DMS153 (cell line): ENCODE measurements around the gene SLC51A.
"Not testable (repeated sequence)": the region's sequence is repeated elsewhere in the genome, so short reads cannot be mapped to it uniquely, and the experiment has no call there.

Experiments used
- DNase-seq: peaks from one replicate; lab custom pipeline; 2025; lab: John Stamatoyannopoulos, UW

SLC51A gene

DNA sequence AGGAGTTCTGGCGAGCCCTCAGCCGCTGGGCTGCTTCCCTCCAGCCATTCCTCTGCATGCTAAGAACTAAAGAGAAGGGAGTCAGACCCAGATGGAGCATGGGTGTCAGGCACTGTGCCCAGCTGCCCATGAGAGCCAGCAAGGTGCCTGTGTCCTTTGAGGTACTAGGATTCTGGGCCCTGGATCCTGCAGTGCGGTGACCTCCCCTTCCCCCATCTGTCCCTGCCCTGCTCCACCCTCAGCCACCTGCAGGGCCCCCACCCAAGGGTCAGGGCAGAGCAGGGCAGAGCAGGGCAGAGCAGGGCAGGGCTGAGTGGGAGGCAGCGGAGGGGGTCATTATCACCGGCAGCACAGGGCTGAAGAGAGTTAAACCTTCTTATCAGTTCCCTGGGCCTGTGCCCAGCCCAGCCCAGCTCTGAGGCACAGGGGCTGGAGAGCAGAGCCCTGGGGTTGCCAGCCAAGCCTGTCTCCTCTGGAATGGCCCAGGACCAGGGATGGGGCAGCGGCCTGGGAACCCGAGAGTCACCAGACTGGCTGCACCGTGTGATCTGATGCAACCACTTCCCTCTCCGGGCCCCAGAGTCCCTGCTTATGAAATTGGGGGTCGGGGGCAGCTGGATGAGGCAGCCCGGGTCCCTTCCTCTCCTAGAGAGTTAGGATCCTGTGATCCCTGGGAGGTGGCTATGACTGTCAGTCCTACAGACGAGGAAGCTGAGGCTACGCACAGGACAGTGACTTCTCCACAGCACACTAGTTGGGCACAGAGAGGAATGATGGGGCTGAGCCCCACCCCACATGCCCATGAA lies 22.4 kb upstream of the SLC51A start:
- no peak for DNase-seq

DNA sequence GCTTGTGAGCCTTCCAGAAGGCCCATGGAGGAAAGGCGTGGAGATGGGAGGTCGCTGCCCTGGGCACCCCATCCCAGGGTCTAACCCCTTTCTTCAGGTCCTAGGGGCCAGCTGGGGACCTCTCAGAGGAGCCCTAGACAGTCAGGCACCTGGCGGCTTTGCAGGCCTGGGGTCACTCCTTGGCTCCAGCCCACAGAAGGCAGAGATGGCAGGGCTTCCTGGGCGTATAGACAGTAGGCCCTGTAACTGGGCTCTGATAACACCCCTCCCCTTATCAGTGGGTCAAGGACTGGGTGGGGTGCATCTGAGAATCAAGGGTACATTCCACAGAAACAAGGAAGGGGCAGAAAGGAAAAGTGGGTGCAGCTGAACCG lies 21.8 kb upstream of the SLC51A start:
- no peak for DNase-seq

DNA sequence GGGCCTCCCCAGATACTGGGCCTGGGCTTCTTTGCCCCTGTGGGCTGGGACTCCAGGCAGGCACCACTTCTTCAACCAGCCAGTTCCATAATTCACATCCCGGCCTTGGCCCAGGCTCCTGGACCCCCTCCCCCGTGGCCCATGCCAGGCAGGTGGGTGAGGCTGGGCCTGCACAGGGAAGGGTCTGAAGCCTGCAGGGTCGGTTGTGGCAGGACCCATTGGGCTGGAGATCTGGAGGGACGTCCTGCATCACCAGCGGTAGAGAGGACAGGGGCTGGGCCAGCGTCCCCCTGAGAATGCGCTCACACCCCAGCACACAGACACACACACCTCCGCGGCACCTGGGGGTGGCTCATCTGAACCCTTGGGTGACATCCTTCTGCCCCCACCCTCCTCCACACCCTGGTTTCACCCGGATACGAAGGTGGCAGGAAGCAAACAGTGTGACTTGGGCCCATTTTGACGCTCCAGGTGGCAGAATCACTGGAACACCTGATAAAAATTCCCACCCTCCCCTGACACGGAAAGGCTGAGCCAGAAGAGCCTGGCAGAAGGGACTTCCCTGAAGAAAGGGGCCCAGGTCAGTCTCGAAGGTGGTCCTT lies 20.6 kb upstream of the SLC51A start:
- DNase-seq: no peak

DNA sequence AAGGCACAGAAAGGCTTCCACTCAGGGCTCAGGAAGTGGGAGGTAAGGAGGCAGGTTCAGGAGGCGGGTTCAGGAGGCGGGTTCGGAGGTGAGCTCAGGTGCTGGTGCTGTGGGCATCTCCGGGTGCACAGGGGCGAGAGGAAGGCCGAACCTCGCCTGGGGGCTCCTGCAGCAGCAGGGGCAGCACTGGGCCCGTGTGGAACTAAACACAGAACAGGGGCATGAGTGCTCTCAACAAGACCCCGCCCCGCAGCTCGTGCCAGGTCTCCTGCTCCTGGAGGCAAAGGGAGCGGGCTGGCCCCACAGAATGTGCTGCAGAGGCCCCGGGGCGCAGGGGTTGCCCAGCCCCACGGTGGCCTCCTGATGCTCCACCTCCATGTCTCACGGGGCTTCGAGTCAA lies 18.8 kb upstream of the SLC51A start:
- no peak for DNase-seq

DNA sequence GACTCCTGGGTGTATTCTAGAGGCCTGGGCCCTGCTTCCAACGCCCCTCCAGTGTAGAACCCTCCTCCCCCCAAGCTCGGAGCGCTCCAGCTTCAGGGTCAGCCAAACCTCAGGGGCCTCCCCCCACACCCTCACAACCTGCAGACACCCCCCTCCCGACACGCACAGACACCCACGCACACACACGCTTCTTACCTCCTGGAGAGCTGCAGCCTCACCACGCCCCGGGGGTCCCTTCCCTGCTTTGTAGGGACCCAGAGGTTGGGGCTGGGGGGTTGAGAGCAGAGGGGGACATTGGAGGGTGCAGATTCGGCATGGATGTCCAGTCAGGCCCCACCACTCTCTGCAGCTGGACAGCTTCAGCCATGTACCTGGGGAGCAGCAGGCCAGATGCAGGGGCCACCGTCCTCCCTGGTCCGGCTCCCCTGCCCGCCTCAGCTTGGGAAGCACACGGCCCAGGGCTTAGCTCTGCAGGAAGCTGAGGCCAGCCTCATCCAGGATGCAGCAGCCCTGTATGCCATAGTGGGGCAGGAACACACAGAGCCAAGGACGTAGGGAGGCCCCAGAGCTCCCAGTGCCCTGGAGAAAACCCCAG lies 18.2 kb upstream of the SLC51A start:
- DNase-seq: no peak

DNA sequence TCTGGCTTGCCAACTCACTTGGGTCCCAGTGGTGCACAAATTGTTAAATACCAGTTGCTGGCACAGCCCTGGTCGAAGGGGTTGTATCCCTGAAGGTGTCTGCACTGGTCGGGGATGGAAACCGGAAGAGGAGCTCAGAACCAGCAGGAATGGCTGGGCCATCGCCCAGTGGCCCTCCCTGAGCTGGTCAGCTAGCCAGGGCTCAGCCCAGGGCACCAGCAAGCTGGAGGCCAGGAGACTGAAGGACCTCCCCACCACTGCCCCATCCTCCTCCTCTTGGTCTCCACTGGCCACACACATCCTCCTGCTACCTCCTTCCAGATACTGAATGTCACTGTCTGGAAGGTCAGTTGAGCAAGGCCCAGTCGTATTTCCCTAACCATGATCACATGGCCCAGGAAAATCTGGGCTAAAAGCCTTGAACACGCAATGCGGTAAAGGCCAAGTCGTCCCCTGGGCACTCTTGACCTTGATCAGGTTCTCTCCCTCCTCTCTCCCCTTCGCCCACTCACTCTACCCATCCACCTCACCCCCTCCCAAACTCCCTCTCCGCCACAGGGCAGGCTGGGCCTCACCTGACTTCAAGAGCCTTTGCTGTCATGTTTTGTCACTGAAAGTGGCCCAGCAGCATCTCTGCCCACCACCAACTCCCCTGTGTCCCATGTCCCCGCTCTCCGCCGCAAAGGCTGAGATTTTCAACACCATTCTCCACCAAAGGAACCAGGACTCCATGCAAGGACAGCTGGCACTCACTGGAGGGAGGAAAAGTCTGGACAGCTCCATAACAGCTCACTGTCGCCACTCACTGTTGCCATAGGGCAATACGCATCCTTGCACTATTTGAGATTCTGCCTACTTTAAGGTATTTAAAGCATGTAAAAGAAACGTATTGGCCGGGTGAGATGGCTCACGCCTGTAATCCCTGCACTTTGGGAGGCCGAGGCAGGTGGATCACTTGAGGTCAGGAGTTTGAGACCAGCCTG lies 17.3 kb upstream of the SLC51A start:
- DNase-seq: no peak

DNA sequence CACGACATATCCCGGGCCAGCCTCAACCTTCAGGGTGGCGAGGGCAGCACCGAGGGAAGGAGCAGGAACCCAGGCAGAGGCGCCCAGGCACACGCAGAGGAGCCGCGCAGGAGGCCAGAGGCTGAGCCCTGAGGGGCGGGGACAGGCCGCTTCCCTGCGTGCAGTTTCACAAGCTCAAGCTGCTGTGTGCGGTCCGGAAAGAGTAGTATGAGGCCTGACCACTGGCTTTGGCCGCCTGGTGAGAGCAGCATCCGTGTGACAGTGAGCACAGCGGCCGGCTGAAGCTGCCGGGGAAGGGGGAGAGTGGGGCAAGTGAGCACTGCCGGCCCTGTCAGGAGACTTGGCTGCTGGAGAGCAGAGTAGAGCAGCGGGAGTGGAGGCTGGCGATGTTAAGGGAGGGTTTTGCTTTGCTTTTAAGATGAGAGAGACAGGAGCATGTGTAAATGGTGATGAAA lies 13.8 kb upstream of the SLC51A start:
- no peak for DNase-seq

DNA sequence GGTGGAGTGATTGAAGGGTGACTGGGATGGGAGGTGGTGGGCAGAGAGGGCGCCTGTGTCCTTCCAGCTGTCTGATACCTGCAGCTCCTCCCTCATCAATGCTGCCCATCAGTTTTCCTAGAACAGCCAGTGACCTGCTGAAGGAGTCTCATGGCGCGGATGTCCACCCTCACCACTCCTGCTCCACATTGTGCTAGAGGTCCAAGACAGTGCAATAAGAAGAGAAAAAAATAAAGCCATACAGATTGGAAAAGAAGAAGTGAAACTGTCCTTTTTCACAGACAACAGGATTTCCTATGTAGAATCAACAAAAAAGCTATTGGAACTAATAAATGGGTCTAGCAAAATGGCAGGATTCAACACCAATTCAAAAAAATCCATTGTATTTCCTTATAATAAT lies 12.5 kb upstream of the SLC51A start:
- no peak for DNase-seq

DNA sequence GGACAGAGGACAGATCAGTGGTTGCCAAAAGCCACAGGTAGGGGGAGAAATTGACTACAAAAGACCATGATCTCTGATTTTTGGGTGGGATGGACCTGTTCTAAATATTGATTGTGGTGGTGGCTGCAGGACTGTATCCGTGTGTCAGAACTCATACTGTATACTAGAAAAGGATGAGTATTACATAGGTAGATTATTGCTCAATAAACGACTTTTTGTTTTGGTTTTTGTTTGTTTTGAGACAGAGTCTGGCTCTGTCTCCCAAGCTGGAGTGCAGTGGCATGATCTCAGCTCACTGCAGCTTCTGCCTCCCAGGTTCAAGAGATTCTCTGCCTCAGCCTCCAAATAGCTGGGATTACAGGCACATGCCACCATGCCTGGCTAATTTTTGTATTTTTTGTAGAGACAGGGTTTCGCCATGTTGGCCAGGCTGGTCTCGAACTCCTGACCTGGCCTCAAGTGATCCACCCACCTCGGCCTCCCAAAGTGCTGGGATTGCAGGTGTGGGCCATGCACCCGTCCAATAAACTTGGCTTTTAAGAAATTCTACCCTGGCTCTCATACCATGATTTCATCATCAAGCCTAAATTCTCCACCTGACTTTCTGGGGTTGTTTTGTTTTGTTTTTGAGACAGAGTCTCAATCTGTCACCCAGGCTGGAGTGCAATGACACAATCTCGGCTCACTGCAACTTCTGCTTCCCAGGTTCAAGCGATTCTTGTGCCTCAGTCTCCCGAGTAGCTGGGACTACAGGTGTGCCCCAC lies 10.7 kb upstream of the SLC51A start:
- DNase-seq: not testable (repeated sequence)

DNA sequence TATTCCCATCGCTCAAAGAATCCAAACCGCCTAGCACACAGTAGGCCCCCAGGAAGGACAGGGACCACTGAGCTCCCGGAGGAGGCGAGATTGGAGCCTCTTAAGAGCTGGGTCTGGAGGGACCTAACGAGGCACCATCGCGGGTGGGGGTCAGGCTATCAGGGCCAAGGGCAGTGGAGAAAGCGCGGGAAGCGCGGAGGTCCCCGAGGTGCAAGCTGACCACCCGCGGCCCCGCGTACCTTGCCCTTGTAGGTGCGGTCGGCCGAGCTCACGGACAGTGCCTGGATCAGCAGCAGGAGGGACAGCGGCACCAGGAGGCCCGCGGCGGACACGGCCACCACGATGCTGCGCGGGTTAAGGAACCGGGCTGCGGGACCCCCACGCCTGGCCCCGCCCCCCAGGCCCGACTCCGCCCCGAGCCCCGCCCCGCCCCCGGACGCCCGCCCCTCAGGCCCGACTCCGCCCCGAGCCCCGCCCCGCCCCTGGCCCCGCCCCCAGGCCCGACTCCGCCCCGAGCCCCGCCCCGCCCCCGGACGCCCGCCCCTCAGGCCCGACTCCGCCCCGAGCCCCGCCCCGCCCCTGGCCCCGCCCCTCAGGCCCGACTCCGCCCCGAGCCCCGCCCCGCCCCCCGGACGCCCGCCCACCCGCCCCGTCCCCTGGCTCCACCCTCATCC lies 9.0 kb upstream of the SLC51A start:
- no peak for DNase-seq

DNA sequence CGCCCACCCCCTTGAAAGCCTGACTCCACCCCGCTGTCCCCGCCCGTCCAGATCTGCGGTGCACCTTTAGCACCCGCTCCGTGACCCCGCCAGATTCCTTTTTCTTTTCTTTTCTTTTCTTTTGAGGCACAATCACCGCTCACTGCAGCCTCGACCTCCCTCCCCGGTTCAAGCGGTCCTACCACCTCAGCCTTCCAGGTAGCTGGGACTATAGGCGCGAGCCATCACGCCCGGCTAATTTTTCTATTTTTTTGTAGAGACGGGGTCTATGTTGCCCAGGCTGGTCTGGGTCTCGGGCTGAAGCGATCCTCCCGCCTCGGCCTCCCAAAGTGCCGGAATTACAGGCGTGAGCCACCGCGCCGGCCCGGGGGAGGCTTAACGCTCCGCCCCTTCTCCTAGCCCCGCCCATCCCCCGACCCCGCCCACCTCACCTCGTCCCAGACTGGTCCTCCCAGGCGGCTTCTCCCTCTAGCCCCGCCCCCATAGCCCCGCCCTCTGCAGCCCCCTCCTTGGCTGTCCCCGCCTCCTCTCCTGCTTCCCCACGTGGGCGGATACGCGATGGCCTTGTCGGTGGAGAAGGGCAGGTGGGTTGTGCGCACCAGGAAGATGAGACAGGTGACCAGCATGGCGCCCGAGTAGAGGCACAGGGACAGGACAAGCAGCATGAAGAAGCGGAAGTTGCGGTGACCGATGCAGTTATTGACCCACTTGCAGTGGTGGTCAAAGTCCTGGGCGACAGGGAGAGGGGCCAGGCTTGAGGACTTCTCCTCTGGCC lies 8.3 kb upstream of the SLC51A start:
- no peak for DNase-seq

DNA sequence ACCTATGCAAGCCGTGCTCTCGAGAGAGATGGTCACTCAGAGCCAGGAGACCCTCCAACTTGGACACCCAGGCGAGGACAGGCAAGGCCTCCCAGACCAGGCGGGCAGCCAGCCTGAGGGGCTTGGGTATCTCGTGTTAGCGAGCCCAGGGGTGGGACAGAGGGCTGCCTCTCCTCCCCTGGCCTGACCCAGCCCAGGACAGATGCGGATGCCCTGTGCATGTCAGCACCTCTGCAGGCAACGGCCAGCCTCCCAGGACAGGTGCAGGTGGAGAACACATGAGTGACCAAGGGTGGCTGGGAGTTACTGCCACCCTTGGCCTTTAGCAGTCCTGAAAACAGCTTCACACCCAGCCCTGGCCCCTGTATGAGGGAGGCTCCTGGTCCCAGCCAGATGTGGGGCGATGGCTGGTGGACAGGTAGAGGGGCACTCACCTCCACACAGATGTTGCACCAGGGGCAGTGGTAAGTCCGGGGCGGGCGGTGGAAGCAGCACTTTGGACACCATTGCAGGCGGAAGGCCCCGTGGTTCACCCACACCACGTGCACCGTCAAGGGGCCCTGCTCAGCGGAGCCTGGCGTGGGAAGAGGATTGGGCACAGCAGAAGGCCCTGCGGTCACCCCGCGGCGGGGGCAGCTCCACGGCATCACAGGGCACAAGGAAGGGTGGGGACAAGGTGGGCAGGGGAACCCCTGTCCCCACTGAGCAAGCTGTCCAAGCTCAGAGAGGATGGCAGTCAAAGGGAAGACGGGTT lies 7.2 kb upstream of the SLC51A start:
- DNase-seq: no peak

DNA sequence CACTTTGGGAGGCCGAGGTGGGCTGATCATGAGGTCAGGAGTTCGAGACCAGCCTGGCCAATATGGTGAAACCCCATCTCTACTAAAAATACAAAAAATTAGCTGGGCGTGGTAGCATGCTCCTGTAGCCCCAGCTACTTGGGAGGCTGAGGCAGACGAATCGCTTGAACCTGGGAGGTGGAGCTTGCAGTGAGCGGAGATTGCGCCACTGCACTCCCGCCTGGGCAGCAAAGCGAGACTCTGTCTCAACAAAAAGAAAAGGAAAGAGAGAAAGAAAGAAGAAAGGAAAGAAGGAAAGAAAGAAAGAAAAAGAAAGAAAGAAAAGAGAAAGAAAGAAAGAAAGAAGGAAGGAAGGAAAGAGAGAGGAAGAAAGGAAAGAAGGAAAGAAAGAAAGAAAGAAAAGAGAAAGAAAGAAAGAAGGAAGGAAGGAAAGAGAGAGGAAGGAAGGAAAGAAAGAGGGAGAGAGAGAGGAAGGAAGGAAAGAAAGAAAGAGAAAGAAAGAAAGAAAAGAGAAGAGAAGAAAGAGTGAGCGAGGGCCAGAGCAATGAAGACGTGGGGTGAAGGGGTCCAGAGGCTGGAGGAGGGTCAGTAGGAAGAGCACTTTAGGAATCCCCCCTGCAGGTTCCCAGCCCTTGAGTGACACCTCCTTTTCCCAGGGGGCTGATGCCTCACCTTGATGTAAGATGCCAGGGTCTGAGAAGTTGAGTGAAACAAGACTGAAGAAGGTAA lies 6.2 kb upstream of the SLC51A start:
- DNase-seq: not testable (repeated sequence)

DNA sequence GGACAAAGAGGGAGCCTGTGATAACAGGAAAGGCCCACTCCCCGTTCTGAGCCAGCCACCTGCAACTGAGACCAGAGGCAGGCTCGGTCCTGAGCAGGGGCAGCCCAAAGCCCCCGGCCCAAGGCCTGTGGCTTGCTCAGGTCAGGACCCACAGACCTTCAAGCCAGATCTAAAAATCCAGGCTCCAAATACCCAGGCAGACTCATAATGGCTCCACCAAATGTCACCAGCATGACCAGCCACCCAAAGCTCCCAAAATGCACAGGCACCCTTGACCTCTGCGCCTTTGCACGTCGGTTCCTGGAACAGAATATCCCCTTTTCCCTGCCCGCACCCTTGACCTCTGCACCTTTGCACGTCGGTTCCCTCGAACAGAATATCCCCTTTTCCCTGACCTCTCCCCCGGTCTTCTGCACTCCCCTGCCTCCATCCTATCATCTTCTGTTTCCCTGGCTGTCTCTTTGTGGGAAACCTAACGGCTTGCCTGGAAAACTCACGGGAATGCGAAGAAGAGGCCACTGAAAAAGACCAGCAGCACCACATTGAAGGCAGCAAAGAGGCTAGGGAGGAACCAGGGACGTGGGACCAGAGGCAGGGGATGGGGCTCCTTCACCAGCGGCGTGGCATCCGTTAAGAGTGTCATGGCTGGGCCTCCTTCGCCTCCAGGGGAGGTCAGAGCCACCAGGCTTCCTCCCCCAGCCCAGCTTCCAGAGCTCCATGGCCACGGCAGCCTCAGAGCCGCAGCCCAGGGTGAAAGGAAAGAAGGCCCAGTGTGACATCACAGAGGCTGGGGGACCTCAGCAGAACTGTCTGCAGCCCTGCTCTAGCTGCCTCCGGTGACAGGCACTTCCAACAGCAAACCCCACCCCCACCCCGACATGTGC lies 5.4 kb upstream of the SLC51A start, which contains the start of gene ZDHHC19:
ZDHHC19 (minus strand) TSS at position 728 of the 884 bp plus-strand sequence; CDS start at position 643, 85 bp downstream.
- no peak for DNase-seq

DNA sequence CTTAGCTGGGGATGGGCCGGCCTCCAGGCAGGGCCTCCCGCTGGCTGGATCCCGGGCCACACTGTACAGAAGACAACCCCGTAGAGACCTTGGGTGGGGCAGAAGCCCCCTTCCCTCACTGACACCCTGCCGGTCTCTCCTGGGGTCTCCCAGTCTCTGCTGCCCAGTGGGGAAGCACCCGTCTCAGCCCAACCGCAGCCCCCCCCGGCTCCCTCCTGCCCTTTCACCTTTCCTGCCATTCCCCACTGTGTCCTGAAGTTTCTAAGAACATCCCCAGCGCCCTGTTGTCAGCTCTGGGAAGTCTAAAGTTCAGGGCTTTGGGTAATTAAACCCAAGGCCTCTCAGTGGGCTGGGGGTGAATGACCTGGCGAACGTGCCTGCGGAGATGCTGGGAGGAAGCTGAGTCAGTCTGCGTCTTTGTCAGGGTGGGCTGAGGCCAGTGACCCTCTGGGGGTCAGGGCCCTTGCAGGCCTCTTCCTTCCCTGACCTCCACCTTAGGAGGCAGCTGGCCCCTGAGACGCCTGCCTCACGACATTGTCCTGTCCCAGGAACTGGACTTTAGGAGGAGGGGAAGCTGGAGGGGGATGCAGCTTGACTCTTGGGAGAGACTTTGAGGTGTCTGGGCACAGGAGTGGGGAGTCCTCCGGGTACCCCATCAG lies 1.4 kb upstream of the SLC51A start:
- DNase-seq: no peak

DNA sequence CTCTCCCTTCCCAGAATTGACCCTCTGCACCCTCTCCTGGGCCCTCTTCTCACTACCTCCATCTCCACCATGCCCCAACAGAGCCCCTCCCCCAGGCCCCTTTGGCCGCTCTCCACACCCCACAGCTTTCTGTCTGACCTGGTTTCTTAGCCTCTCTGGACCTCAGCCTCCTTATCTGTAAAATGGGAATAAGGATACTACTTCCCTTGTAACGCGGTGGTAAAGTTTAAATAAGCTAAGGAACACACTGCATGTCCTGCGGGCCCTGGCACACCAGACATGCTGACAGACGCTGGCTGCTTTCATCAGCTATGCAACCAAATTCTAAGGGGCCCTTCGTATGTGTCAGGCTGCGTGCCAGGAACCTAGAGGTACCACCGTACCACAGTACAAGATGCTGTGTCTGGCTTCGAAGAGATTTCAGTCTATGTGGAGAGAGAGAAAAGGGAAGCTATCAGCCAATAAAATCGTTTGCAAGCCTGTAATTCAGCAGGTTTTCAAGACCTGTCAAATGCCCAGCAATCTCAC lies 777 bp upstream of the SLC51A start:
- no peak for DNase-seq
